Neutrophil (primary cell): ENCODE data around the gene GHRHR.

Source experiments
- H3K27ac ChIP-seq: fragments of 200-600 bp; sonication (generic); 2 replicates; pipeline ENCODE4 v1.5.1; 2016; ENCODE audit warnings: mild to moderate bottlenecking, moderate library complexity
- H3K27me3 ChIP-seq: fragments of 200-600 bp; sonication (generic); 2 replicates; pipeline ENCODE4 v1.6.0; 2016; ENCODE audit warnings: mild to moderate bottlenecking
- H3K36me3 ChIP-seq: fragments of 200-600 bp; sonication (generic); 2 replicates; pipeline ENCODE4 v1.5.1; 2017
- H3K4me1 ChIP-seq, 2 experiments: fragments of 200-600 bp in 1 of 2; sonication (generic) in 1 of 2; 1 replicate in 1 of 2; 2 replicates in 1 of 2; pipeline versions ENCODE4 v1.5.1 to v1.6.1; 2013 to 2016; ENCODE audit warnings: low read depth in 1 of 2, low read length in 1 of 2, mild to moderate bottlenecking in 1 of 2, moderate library complexity in 1 of 2; ENCODE audit not compliant: control insufficient read depth in 1 of 2, insufficient read depth in 1 of 2
- H3K4me3 ChIP-seq, 2 experiments: fragments of 200-600 bp in 1 of 2; sonication (generic) in 1 of 2; 1 replicate in 1 of 2; 2 replicates in 1 of 2; pipeline ENCODE4 v1.5.1; 2013 to 2016; ENCODE audit warnings: low read depth in 1 of 2, low read length in 1 of 2, mild to moderate bottlenecking in 1 of 2, moderate library complexity in 1 of 2
- H3K9me3 ChIP-seq: fragments of 200-600 bp; sonication (generic); 2 replicates; pipeline ENCODE4 v1.5.1; 2016
- TF ChIP-seq, protein P1 (sequence below): fragments of 200-600 bp; sonication (generic); IDR thresholded peaks from 2 replicates; pipeline ENCODE4 v1.5.1; 2016; ENCODE audit warnings: antibody characterized with exemption

Gene GHRHR

DNA sequence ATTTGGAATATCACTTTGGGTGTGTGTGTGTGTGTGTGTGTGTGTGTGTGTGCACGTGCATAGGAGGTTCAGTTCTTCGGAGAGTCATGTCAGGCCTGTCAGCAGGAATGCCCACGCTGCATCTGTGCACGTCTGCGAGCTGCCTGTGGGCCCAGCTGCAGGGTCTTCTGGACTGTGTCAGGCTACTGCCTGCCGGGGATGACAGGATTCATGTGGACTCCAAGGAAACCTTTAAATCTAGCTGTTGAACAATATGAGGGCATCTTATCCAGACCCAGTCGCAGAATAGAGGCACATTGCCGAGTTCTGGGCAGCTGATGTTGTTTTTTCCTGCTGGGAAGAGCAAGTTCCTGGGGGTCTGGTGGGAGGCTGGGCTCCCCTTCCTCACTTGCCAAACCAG lies 33.1 kb upstream of the GHRHR start:
- H3K27me3 ChIP-seq: no peaks in the 10 kb centered on the region
- no peak overlapping the region for H3K4me3 ChIP-seq
- no peaks in the 10 kb centered on the region for H3K9me3 ChIP-seq
- TF ChIP-seq, protein P1, sequence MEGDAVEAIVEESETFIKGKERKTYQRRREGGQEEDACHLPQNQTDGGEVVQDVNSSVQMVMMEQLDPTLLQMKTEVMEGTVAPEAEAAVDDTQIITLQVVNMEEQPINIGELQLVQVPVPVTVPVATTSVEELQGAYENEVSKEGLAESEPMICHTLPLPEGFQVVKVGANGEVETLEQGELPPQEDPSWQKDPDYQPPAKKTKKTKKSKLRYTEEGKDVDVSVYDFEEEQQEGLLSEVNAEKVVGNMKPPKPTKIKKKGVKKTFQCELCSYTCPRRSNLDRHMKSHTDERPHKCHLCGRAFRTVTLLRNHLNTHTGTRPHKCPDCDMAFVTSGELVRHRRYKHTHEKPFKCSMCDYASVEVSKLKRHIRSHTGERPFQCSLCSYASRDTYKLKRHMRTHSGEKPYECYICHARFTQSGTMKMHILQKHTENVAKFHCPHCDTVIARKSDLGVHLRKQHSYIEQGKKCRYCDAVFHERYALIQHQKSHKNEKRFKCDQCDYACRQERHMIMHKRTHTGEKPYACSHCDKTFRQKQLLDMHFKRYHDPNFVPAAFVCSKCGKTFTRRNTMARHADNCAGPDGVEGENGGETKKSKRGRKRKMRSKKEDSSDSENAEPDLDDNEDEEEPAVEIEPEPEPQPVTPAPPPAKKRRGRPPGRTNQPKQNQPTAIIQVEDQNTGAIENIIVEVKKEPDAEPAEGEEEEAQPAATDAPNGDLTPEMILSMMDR: no peak
- no peaks in the 10 kb centered on the region for H3K4me1 ChIP-seq
- H3K27ac ChIP-seq: no peak overlapping the region
- H3K36me3 ChIP-seq: no peaks in the 10 kb centered on the region

GRCh38 chr7:30931161-30931928 lies 32.4 kb upstream of the GHRHR start:
- Histone ChIP-seq H3K27ac (no peak overlapping the region), H3K9me3 (no peaks in the 10 kb centered on the region), H3K4me3 (no peak overlapping the region), H3K4me1 (no peaks in the 10 kb centered on the region), H3K27me3 (peaks cover 4% of the 10 kb centered on the region), H3K36me3 (no peaks in the 10 kb centered on the region)
- TF ChIP-seq, protein P1: no peak

DNA sequence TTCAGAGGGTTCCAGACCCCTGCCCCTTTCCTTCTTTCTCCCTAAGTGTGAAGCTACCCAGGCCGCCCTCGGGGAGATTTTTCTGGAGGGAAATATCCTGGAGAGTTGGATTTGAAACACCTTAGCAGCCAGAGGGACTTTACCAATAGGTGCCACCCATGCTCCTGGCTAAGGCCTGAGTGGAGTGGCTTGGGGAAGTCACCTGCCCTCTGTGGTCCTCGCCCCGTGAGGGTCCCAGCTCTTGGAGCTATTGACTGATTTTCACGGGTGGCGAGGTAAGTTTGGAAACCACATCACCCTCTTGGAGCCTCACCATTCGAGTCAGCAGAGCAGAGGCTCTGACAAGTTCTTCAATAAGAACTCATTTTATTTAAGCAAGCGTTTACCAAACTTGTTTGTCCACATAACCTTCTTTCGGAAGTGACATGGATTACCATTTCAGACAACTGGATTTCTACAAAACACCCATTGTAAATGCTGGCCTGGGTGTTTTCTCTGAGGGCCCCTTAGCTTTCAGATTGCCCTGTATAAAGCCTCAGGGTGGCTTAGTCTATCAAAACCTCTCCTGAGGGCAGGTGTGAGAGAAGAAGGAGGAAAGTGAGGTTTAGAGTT lies 31.7 kb upstream of the GHRHR start:
- Histone ChIP-seq H3K27ac (no peak overlapping the region), H3K36me3 (no peaks in the 10 kb centered on the region), H3K4me1 (no peaks in the 10 kb centered on the region), H3K9me3 (no peaks in the 10 kb centered on the region), H3K4me3 (no peak overlapping the region), H3K27me3 (peaks cover 11% of the 10 kb centered on the region)
- TF ChIP-seq, protein P1: no peak

DNA sequence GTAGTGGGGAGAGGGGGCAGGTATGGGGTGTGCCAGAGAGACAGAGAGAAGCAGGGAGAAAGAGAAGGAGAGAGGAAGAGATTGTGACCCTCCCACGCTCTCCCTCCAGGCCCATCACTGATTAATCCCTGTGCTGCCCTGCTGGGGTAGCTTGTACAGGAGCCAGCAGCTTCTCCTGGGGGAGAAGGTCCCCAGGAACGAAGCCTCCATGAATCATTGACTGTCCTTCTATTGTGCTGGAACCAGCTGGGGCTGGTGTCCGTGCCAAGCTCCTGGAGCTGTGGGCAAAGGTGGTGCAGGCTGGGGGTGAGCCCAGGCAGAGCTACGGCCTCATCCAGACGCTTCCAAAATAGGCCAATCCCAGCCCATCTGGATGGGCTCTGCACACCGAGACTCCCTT lies 31.2 kb upstream of the GHRHR start:
- TF ChIP-seq, protein P1: no peak
- Histone ChIP-seq H3K27me3 (peaks cover 16% of the 10 kb centered on the region), H3K4me1 (no peaks in the 10 kb centered on the region), H3K27ac (no peak overlapping the region), H3K36me3 (no peaks in the 10 kb centered on the region), H3K9me3 (no peaks in the 10 kb centered on the region), H3K4me3 (no peak overlapping the region)

- Histone ChIP-seq H3K4me3 (no peak overlapping the region), H3K27ac (no peak overlapping the region), H3K27me3 (peaks cover 24% of the 10 kb centered on the region), H3K36me3 (no peaks in the 10 kb centered on the region), H3K9me3 (no peaks in the 10 kb centered on the region), H3K4me1 (no peaks in the 10 kb centered on the region)
- TF ChIP-seq, protein P1: no peak
Observed at GRCh38 chr7:30933124-30933974, 30.4 kb upstream of the GHRHR start.
